ENCODE measurements around the gene NYAP1. TPM values are rescaled to one million over a fixed set of nuclear protein-coding genes. Genes with fewer than 3 reads are reported as not detected.
"Not testable (repeated sequence)": the region's sequence is repeated elsewhere in the genome, so short reads cannot be mapped to it uniquely, and the experiment has no call there.

NYAP1 gene
- polyA plus RNA-seq, 3 donors, result 1.6 to 2.9 (median 2.4) TPM

- no peak for DNase-seq (ENCODE audit: extremely low read depth in 1 of 11, low read depth in 9 of 11, low spot score in 4 of 11)
These were observed 9.9 kb downstream of the NYAP1 start for GRCh38 chr7:100493476-100494264.

GRCh38 chr7:100496509-100496908 lies 12.8 kb downstream of the NYAP1 start:
- no peak for DNase-seq (ENCODE audit: extremely low read depth in 1 of 11, low read depth in 9 of 11, low spot score in 4 of 11)

GRCh38 chr7:100500743-100501142 lies 17.0 kb downstream of the NYAP1 start:
- DNase-seq (ENCODE audit: extremely low read depth in 1 of 11, low read depth in 9 of 11, low spot score in 4 of 11), result not testable (repeated sequence)

GRCh38 chr7:100504031-100504430 lies 20.3 kb downstream of the NYAP1 start:
- not testable (repeated sequence) for DNase-seq (ENCODE audit: extremely low read depth in 1 of 11, low read depth in 9 of 11, low spot score in 4 of 11)

GRCh38 chr7:100504887-100505611 lies 21.3 kb downstream of the NYAP1 start:
- DNase-seq (ENCODE audit: extremely low read depth in 1 of 11, low read depth in 9 of 11, low spot score in 4 of 11), result no peak

GRCh38 chr7:100506356-100506923 lies 22.7 kb downstream of the NYAP1 start:
- DNase-seq (ENCODE audit: extremely low read depth in 1 of 11, low read depth in 9 of 11, low spot score in 4 of 11), result no peak

- DNase-seq (ENCODE audit: extremely low read depth in 1 of 11, low read depth in 9 of 11, low spot score in 4 of 11), result no peak
These were observed 25.5 kb downstream of the NYAP1 start for GRCh38 chr7:100509231-100509630.

GRCh38 chr7:100510437-100511239 lies 26.9 kb downstream of the NYAP1 start:
- no peak for DNase-seq (ENCODE audit: extremely low read depth in 1 of 11, low read depth in 9 of 11, low spot score in 4 of 11)

GRCh38 chr7:100513212-100513810 lies 29.6 kb downstream of the NYAP1 start:
- DNase-seq (ENCODE audit: extremely low read depth in 1 of 11, low read depth in 9 of 11, low spot score in 4 of 11), result no peak

GRCh38 chr7:100515072-100515532 lies 31.4 kb downstream of the NYAP1 start:
- DNase-seq (ENCODE audit: extremely low read depth in 1 of 11, low read depth in 9 of 11, low spot score in 4 of 11), result no peak

GRCh38 chr7:100516135-100516812 lies 32.5 kb downstream of the NYAP1 start:
- no peak for DNase-seq (ENCODE audit: extremely low read depth in 1 of 11, low read depth in 9 of 11, low spot score in 4 of 11)

- no peak for DNase-seq (ENCODE audit: extremely low read depth in 1 of 11, low read depth in 9 of 11, low spot score in 4 of 11)
These were observed 33.6 kb downstream of the NYAP1 start for GRCh38 chr7:100517305-100517704.

- no peak for DNase-seq (ENCODE audit: extremely low read depth in 1 of 11, low read depth in 9 of 11, low spot score in 4 of 11)
These were observed 35.9 kb downstream of the NYAP1 start for GRCh38 chr7:100519580-100519979.

- no peak for DNase-seq (ENCODE audit: extremely low read depth in 1 of 11, low read depth in 9 of 11, low spot score in 4 of 11)
These were observed 36.4 kb downstream of the NYAP1 start for GRCh38 chr7:100520138-100520537.

- no peak for DNase-seq (ENCODE audit: extremely low read depth in 1 of 11, low read depth in 9 of 11, low spot score in 4 of 11)
These were observed 37.3 kb downstream of the NYAP1 start for GRCh38 chr7:100521076-100521475.

GRCh38 chr7:100521909-100522593 lies 38.3 kb downstream of the NYAP1 start:
- DNase-seq (ENCODE audit: extremely low read depth in 1 of 11, low read depth in 9 of 11, low spot score in 4 of 11), result not testable (repeated sequence)

- not testable (repeated sequence) for DNase-seq (ENCODE audit: extremely low read depth in 1 of 11, low read depth in 9 of 11, low spot score in 4 of 11)
These were observed 39.5 kb downstream of the NYAP1 start for GRCh38 chr7:100523192-100523591.
